ENCODE measurements around the gene LHFPL6. TPM values are rescaled to one million over a fixed set of nuclear protein-coding genes. Genes with fewer than 3 reads are reported as not detected.

LHFPL6 gene
- total RNA-seq, 6 donors from 2014 or later: 22.2 to 113 (median 51.8) TPM

GRCh38 chr13:39457274-39457673 lies 145.7 kb downstream of the LHFPL6 start:
- Histone ChIP-seq H3K4me1 (peaks cover 12 to 20% (median 15%) of the 10 kb centered on the region in 4 donors), H3K27ac (no peak overlapping the region), H3K9me3 (no peaks in the 10 kb centered on the region), H3K27me3 (no peaks in the 10 kb centered on the region), H3K36me3 (no peaks in the 10 kb centered on the region), H3K4me3 (no peak overlapping the region)
- WGBS, 2 donors: 93% methylated on average over 1 of the region's 1 CpG
- no peak for ATAC-seq (ENCODE audit: low FRiP score in 2 of 2)
- TF ChIP-seq CTCF (IDR thresholded peaks at IDR 0.05): no peak
- no peak for TF ChIP-seq POLR2A (IDR thresholded peaks at IDR 0.05)
- no peak for TF ChIP-seq EP300 (IDR thresholded peaks at IDR 0.05)
- TF ChIP-seq POLR2AphosphoS5 (IDR thresholded peaks at IDR 0.05): no peak
- no peak for DNase-seq

GRCh38 chr13:39455521-39456175 lies 147.3 kb downstream of the LHFPL6 start:
- Histone ChIP-seq H3K36me3 (no peaks in the 10 kb centered on the region), H3K27ac (no peak overlapping the region), H3K9me3 (no peaks in the 10 kb centered on the region), H3K4me3 (no peak overlapping the region), H3K27me3 (no peaks in the 10 kb centered on the region), H3K4me1 (peaks cover 20 to 31% (median 27%) of the 10 kb centered on the region in 4 donors)
- DNase-seq (no peak), ATAC-seq (ENCODE audit: low FRiP score in 2 of 2) (no peak)
- TF ChIP-seq CTCF (IDR thresholded peaks at IDR 0.05): no peak
- no peak for TF ChIP-seq POLR2AphosphoS5 (IDR thresholded peaks at IDR 0.05)
- TF ChIP-seq POLR2A (IDR thresholded peaks at IDR 0.05): no peak
- TF ChIP-seq EP300 (IDR thresholded peaks at IDR 0.05): no peak
- 46 to 49% methylated on average over 4 of the region's 4 CpGs for WGBS, 2 donors

DNA sequence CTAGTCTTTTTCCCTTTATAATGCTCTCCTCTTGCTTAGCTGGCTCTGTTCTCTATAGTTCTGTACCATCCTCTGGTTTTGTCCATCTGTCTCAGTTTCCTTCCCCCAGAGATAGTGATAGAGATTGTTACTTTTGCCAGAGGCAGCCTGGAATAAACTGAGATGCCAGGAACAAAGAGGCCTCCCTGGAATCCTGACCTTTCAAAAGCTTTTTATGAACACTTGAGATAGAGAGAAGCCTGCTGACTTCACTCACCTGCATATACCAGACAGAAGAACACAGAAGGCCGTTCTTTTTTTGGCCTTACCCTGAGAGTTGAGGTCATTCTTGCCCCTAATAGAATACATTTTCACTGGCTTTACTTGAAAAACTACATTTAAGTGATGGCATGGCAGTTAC lies 150.2 kb downstream of the LHFPL6 start:
- Histone ChIP-seq H3K27ac (peak overlapping the region in 2 of 4 donors; percentile 15 to 36), H3K27me3 (no peaks in the 10 kb centered on the region), H3K4me3 (no peak overlapping the region), H3K9me3 (no peaks in the 10 kb centered on the region), H3K36me3 (no peaks in the 10 kb centered on the region), H3K4me1 (peaks cover 22 to 30% (median 27%) of the 10 kb centered on the region in 4 donors)
- DNase-seq (no peak), ATAC-seq (ENCODE audit: low FRiP score in 2 of 2) (no peak)
- TF ChIP-seq POLR2AphosphoS5 (IDR thresholded peaks at IDR 0.05) (no peak), CTCF (IDR thresholded peaks at IDR 0.05) (no peak), POLR2A (IDR thresholded peaks at IDR 0.05) (no peak), EP300 (IDR thresholded peaks at IDR 0.05) (no peak)
- WGBS, 2 donors: 52 to 60% methylated on average over 1 of the region's 1 CpG

GRCh38 chr13:39452417-39452816 lies 150.6 kb downstream of the LHFPL6 start:
- Histone ChIP-seq H3K27ac (peak overlapping the region in 2 of 4 donors; percentile 6 to 36), H3K36me3 (no peaks in the 10 kb centered on the region), H3K9me3 (no peaks in the 10 kb centered on the region), H3K4me3 (no peak overlapping the region), H3K4me1 (peaks cover 22 to 30% (median 27%) of the 10 kb centered on the region in 4 donors), H3K27me3 (no peaks in the 10 kb centered on the region)
- WGBS, 2 donors: 71 to 77% methylated on average over 3 of the region's 3 CpGs
- DNase-seq: no peak
- no peak for TF ChIP-seq POLR2AphosphoS5 (IDR thresholded peaks at IDR 0.05)
- no peak for TF ChIP-seq EP300 (IDR thresholded peaks at IDR 0.05)
- TF ChIP-seq CTCF (IDR thresholded peaks at IDR 0.05): no peak
- ATAC-seq (ENCODE audit: low FRiP score in 2 of 2): peak in 1 of 2 donors; percentile 46

DNA sequence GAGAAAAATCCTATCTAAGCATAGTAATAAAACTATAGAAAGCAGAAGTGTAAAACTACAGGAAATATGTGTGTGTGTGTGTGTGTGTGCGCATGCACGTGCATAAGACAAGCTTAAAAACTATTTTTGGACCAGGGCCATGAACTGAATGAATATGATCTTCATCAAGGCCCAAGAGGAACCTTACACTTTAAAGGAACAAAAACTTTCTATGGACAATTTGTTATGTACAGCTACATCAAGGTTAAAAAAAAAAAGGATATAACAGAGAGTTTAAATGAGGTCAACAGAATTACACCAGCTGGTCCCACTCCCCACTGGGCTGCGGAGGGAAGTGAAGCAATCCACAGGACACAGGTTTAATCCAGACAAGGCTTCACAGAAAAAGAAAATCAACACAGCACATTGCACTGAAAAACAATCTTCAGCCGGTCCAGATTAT lies 151.1 kb downstream of the LHFPL6 start:
- DNase-seq: peak in 1 of 2 donors; percentile 33
- Histone ChIP-seq H3K27me3 (no peaks in the 10 kb centered on the region), H3K36me3 (no peaks in the 10 kb centered on the region), H3K27ac (peak overlapping the region in 2 of 4 donors; percentile 6 to 36), H3K9me3 (no peaks in the 10 kb centered on the region), H3K4me1 (peaks cover 22 to 30% (median 27%) of the 10 kb centered on the region in 4 donors), H3K4me3 (no peak overlapping the region)
- TF ChIP-seq CTCF (IDR thresholded peaks at IDR 0.05): no peak
- no peak for TF ChIP-seq POLR2A (IDR thresholded peaks at IDR 0.05)
- TF ChIP-seq EP300 (IDR thresholded peaks at IDR 0.05): no peak
- no peak for TF ChIP-seq POLR2AphosphoS5 (IDR thresholded peaks at IDR 0.05)
- peak; percentile 46 to 84 for ATAC-seq (ENCODE audit: low FRiP score in 2 of 2)
- WGBS, 2 donors: 20 to 24% methylated on average over 4 of the region's 4 CpGs

All from upper lobe of left lung (tissue), 6 donors.